ENCODE results near the gene COQ10B. TPM values are rescaled to one million over a fixed set of nuclear protein-coding genes. Genes with fewer than 3 reads are reported as not detected.

The COQ10B gene
- total RNA-seq, 1 experiment from 2014 or later, result 21.7 TPM

DNA sequence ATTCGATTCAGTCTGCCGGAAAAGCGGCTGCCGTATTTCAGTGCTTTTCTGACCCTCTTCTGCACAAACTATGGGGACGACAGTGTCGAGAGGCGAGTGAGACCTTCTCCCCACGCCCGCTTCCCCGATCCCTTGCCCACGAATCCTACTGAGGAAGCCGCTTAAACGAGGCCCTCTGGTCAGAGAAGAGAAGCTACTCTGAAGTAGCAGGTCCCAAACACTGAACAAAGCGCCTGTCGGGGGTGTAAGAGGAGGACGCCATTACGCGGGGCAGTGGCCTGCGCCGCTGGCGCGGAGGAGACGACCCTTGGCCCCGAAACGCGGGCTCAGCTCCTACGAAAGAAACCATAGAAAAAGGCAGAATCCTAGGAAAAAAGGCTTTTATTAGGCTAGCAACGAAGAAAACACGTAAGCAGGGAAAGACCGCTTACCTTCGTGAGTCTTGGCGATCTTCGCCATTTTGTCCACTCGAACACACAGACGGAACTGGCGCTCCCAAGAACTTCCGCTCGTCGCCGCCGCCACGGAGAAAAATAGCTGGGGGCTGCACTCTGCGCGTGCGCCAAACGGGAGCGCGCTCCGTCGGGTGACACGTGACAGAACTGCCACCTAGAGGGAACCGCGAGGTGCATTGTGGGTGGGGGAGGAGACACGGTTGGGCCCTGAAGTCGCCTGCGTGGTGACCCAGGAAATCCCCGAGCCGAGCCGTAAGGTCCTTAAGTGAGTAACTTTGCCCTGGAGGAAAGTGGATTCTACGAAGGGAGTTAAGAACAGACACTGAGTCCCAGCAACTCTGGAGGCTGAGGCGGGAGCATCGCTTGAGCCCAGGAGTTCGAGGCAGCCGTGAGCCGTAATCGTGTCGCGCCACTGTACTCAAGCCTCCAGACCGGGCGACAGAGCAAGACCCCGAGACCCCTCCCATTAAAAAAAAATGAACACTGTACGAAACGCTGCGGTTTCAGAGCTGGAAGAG, 18.5 kb upstream of the COQ10B start, which contains the start of gene SF3B1 (continued):
- TF ChIP-seq, protein P1, sequence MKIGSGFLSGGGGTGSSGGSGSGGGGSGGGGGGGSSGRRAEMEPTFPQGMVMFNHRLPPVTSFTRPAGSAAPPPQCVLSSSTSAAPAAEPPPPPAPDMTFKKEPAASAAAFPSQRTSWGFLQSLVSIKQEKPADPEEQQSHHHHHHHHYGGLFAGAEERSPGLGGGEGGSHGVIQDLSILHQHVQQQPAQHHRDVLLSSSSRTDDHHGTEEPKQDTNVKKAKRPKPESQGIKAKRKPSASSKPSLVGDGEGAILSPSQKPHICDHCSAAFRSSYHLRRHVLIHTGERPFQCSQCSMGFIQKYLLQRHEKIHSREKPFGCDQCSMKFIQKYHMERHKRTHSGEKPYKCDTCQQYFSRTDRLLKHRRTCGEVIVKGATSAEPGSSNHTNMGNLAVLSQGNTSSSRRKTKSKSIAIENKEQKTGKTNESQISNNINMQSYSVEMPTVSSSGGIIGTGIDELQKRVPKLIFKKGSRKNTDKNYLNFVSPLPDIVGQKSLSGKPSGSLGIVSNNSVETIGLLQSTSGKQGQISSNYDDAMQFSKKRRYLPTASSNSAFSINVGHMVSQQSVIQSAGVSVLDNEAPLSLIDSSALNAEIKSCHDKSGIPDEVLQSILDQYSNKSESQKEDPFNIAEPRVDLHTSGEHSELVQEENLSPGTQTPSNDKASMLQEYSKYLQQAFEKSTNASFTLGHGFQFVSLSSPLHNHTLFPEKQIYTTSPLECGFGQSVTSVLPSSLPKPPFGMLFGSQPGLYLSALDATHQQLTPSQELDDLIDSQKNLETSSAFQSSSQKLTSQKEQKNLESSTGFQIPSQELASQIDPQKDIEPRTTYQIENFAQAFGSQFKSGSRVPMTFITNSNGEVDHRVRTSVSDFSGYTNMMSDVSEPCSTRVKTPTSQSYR (CRISPR knock-in tag; IDR thresholded peaks at IDR 0.05), result no peak
- no peak for TF ChIP-seq NFATC4 (CRISPR knock-in tag; IDR thresholded peaks at IDR 0.05)
- TF ChIP-seq, protein P2, sequence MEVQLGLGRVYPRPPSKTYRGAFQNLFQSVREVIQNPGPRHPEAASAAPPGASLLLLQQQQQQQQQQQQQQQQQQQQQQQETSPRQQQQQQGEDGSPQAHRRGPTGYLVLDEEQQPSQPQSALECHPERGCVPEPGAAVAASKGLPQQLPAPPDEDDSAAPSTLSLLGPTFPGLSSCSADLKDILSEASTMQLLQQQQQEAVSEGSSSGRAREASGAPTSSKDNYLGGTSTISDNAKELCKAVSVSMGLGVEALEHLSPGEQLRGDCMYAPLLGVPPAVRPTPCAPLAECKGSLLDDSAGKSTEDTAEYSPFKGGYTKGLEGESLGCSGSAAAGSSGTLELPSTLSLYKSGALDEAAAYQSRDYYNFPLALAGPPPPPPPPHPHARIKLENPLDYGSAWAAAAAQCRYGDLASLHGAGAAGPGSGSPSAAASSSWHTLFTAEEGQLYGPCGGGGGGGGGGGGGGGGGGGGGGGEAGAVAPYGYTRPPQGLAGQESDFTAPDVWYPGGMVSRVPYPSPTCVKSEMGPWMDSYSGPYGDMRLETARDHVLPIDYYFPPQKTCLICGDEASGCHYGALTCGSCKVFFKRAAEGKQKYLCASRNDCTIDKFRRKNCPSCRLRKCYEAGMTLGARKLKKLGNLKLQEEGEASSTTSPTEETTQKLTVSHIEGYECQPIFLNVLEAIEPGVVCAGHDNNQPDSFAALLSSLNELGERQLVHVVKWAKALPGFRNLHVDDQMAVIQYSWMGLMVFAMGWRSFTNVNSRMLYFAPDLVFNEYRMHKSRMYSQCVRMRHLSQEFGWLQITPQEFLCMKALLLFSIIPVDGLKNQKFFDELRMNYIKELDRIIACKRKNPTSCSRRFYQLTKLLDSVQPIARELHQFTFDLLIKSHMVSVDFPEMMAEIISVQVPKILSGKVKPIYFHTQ (CRISPR knock-in tag; IDR thresholded peaks at IDR 0.05), result no peak
- no peak for TF ChIP-seq JAZF1 (CRISPR knock-in tag; IDR thresholded peaks at IDR 0.05)
- no peak for TF ChIP-seq ZNF423 (CRISPR knock-in tag; IDR thresholded peaks at IDR 0.05)
- TF ChIP-seq ESRRA (CRISPR knock-in tag; IDR thresholded peaks at IDR 0.05; ENCODE audit: borderline replicate concordance), result no peak
- TF ChIP-seq, protein P3, sequence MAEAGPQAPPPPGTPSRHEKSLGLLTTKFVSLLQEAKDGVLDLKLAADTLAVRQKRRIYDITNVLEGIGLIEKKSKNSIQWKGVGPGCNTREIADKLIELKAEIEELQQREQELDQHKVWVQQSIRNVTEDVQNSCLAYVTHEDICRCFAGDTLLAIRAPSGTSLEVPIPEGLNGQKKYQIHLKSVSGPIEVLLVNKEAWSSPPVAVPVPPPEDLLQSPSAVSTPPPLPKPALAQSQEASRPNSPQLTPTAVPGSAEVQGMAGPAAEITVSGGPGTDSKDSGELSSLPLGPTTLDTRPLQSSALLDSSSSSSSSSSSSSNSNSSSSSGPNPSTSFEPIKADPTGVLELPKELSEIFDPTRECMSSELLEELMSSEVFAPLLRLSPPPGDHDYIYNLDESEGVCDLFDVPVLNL (CRISPR knock-in tag; IDR thresholded peaks at IDR 0.05; ENCODE audit: borderline replicate concordance, low read depth), result no peak
- no peak for TF ChIP-seq OVOL2 (CRISPR knock-in tag; IDR thresholded peaks at IDR 0.05; ENCODE audit: borderline replicate concordance)
- no peak for TF ChIP-seq ELF4 (CRISPR knock-in tag; IDR thresholded peaks at IDR 0.05; ENCODE audit: low read depth)
- TF ChIP-seq, protein P4, sequence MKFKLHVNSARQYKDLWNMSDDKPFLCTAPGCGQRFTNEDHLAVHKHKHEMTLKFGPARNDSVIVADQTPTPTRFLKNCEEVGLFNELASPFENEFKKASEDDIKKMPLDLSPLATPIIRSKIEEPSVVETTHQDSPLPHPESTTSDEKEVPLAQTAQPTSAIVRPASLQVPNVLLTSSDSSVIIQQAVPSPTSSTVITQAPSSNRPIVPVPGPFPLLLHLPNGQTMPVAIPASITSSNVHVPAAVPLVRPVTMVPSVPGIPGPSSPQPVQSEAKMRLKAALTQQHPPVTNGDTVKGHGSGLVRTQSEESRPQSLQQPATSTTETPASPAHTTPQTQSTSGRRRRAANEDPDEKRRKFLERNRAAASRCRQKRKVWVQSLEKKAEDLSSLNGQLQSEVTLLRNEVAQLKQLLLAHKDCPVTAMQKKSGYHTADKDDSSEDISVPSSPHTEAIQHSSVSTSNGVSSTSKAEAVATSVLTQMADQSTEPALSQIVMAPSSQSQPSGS (CRISPR knock-in tag; IDR thresholded peaks at IDR 0.05; ENCODE audit: borderline replicate concordance, low read depth), result no peak
- peak; percentile 74; the same call in 1 of the 2 replicates for TF ChIP-seq ARID4B (CRISPR knock-in tag; IDR thresholded peaks at IDR 0.05; ENCODE audit: borderline replicate concordance)
- no peak for TF ChIP-seq ZNF219 (CRISPR knock-in tag; IDR thresholded peaks at IDR 0.05; ENCODE audit: borderline replicate concordance)
- 0 out of 2 replicates have a peak, but pooled peaks have one; percentile 4 for TF ChIP-seq ZNF416 (CRISPR knock-in tag; IDR thresholded peaks at IDR 0.05)
- TF ChIP-seq, protein P5, sequence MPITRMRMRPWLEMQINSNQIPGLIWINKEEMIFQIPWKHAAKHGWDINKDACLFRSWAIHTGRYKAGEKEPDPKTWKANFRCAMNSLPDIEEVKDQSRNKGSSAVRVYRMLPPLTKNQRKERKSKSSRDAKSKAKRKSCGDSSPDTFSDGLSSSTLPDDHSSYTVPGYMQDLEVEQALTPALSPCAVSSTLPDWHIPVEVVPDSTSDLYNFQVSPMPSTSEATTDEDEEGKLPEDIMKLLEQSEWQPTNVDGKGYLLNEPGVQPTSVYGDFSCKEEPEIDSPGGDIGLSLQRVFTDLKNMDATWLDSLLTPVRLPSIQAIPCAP (CRISPR knock-in tag; IDR thresholded peaks at IDR 0.05), result no peak
- TF ChIP-seq FOXJ3 (CRISPR knock-in tag; IDR thresholded peaks at IDR 0.05; ENCODE audit: borderline replicate concordance), result no peak
- TF ChIP-seq ZNF396 (CRISPR knock-in tag; IDR thresholded peaks at IDR 0.05; ENCODE audit: borderline replicate concordance), result no peak
- peak; percentile 95 for TF ChIP-seq ZNF121 (CRISPR knock-in tag; IDR thresholded peaks at IDR 0.05)
- TF ChIP-seq, protein P6, sequence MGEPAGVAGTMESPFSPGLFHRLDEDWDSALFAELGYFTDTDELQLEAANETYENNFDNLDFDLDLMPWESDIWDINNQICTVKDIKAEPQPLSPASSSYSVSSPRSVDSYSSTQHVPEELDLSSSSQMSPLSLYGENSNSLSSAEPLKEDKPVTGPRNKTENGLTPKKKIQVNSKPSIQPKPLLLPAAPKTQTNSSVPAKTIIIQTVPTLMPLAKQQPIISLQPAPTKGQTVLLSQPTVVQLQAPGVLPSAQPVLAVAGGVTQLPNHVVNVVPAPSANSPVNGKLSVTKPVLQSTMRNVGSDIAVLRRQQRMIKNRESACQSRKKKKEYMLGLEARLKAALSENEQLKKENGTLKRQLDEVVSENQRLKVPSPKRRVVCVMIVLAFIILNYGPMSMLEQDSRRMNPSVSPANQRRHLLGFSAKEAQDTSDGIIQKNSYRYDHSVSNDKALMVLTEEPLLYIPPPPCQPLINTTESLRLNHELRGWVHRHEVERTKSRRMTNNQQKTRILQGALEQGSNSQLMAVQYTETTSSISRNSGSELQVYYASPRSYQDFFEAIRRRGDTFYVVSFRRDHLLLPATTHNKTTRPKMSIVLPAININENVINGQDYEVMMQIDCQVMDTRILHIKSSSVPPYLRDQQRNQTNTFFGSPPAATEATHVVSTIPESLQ (CRISPR knock-in tag; IDR thresholded peaks at IDR 0.05), result no peak
- TF ChIP-seq PRRX2 (CRISPR knock-in tag; IDR thresholded peaks at IDR 0.05), result no peak
- TF ChIP-seq JUN (CRISPR knock-in tag; IDR thresholded peaks at IDR 0.05), result no peak; the same call in 1 of the 2 replicates
- TF ChIP-seq ZNF317 (CRISPR knock-in tag; IDR thresholded peaks at IDR 0.05; ENCODE audit: borderline replicate concordance, low read depth), result no peak

Measured in WTC11 (cell line).